Gastrocnemius medialis (tissue), 4 donors: Measurements from ENCODE around the gene TTC39C. TPM values are rescaled to one million over a fixed set of nuclear protein-coding genes. Genes with fewer than 3 reads are reported as not detected.
A peak's percentile ranks its signal among the peaks of the same experiment; 100 is the strongest.

Source experiments
- ATAC-seq, 2 donors: fragments of 150-250 bp; one replicate each; pipeline ENCODE4 v1.9.1; 2016
- DNase-seq, 2 donors: peaks; one replicate each; pipeline ENCODE4 v3.0.0-alpha.2; 2019
- H3K27ac ChIP-seq, 4 donors: fragments of 200-600 bp; sonication (generic); 1 replicate in 1 of 4; 2 replicates in 3 of 4; pipeline ENCODE4 v1.5.1; 2016 to 2018; ENCODE audit warnings: mild to moderate bottlenecking in 2 of 4, moderate library complexity in 1 of 4
- H3K27me3 ChIP-seq, 3 donors: fragments of 200-600 bp; sonication (generic) in 2 of 3; 1 replicate in 1 of 3; 2 replicates in 2 of 3; pipeline versions ENCODE4 v1.5.1 to v1.6.0; 2016 to 2019; ENCODE audit warnings: mild to moderate bottlenecking in 1 of 3, moderate library complexity in 1 of 3
- H3K36me3 ChIP-seq, 2 donors: fragments of 200-600 bp; sonication (generic) in 1 of 2; one replicate each; pipeline ENCODE4 v1.5.1; 2017 to 2018
- H3K4me1 ChIP-seq, 2 donors: fragments of 200-600 bp; sonication (generic) in 1 of 2; one replicate each; pipeline ENCODE4 v1.5.1; 2016 to 2017; ENCODE audit warnings: mild to moderate bottlenecking in 2 of 2
- H3K4me3 ChIP-seq, 4 donors: fragments of 200-600 bp; sonication (generic) in 3 of 4; 1 replicate in 1 of 4; 2 replicates in 3 of 4; pipeline ENCODE4 v1.5.1; 2016 to 2019; ENCODE audit warnings: mild to moderate bottlenecking in 2 of 4
- H3K9me3 ChIP-seq, 3 donors: fragments of 200-600 bp; sonication (generic) in 2 of 3; 1 replicate in 1 of 3; 2 replicates in 2 of 3; pipeline ENCODE4 v1.5.1; 2016 to 2019
- CTCF ChIP-seq, 5 experiments: fragments of 450-650 bp in 3 of 5; fragments of 200-600 bp in 2 of 5; sonication (generic) in 2 of 5; IDR thresholded peaks in 4 of 5; conservative IDR thresholded peaks in 1 of 5; 1 replicate in 4 of 5; 2 replicates in 1 of 5; pipeline ENCODE4 v1.5.1; 2016 to 2019; ENCODE audit warnings: antibody characterized with exemption in 5 of 5, mild to moderate bottlenecking in 3 of 5, moderate library complexity in 3 of 5
- POLR2A ChIP-seq, 2 donors: fragments of 450-650 bp; IDR thresholded peaks; one replicate each; pipeline ENCODE4 v1.6.1; 2017; ENCODE audit warnings: antibody characterized with exemption in 2 of 2, mild to moderate bottlenecking in 2 of 2, moderate library complexity in 2 of 2
- in situ Hi-C, 4 donors: fragments of 200-750 bp; cut with MboI; loops; one replicate each; pipeline versions ENCODE4 v1.15.0 to v1.8.0; 2017; ENCODE audit warnings: low sequenced_read_pairs in 4 of 4
- intact Hi-C: fragments of 100-400 bp; cut with DNase I; formaldehyde crosslinking; loops from one replicate; pipeline ENCODE4 v1.15.1; 2023; ENCODE audit warnings: low total_unique reads
- total RNA-seq, 4 donors: library from RNA; depleted of rRNA; stranded (reverse); fragments of >200 nt; gene quantifications; one replicate each; pipeline versions ENCODE4 v1.1.0 to v1.2.3, GENCODE V29; 2016

TTC39C gene
- total RNA-seq, 4 donors from 2014 or later: 0.71 to 1.8 (median 1.5) TPM

GRCh38 chr18:24118750-24119577 lies 104.4 kb downstream of the TTC39C start:
- intact Hi-C loops (loop anchor here (2.0 to 10.0 kb wide), 5 partner anchors 42 to 494 kb away; no protein-coding TSS in a partner anchor), in situ Hi-C loops (loop anchor here in 1 of 4 donors (25.0 kb wide), 1 partner anchor 482 kb away; no protein-coding TSS in a partner anchor)
- Histone ChIP-seq H3K27me3 (no peaks in the 10 kb centered on the region), H3K9me3 (no peaks in the 10 kb centered on the region), H3K4me3 (no peak overlapping the region), H3K36me3 (no peaks in the 10 kb centered on the region), H3K4me1 (no peaks in the 10 kb centered on the region), H3K27ac (no peak overlapping the region)
- ATAC-seq (peak; percentile 70 to 84), DNase-seq (peak; percentile 17 to 48)
- TF ChIP-seq CTCF (IDR thresholded peaks at IDR 0.05 in 4 of 5, conservative IDR thresholded peaks at IDR 0.05 in 1 of 5) (peak; percentile 75 to 89 (median 86)), POLR2A (IDR thresholded peaks at IDR 0.05) (no peak)

- no peak for DNase-seq
- no peak overlapping the region for H3K4me3 ChIP-seq
- no peak for TF ChIP-seq POLR2A (IDR thresholded peaks at IDR 0.05)
- TF ChIP-seq CTCF (IDR thresholded peaks at IDR 0.05 in 4 of 5, conservative IDR thresholded peaks at IDR 0.05 in 1 of 5): no peak
- ATAC-seq: no peak
- H3K36me3 ChIP-seq: no peaks in the 10 kb centered on the region
- no peaks in the 10 kb centered on the region for H3K4me1 ChIP-seq
- no peaks in the 10 kb centered on the region for H3K9me3 ChIP-seq
- no peaks in the 10 kb centered on the region for H3K27me3 ChIP-seq
- intact Hi-C loops (no loop called here), in situ Hi-C loops (loop anchor here in 2 of 4 donors (10.0 to 25.0 kb wide), 2 partner anchors 483 to 496 kb away; no protein-coding TSS in a partner anchor)
- H3K27ac ChIP-seq: no peak overlapping the region
Measured at GRCh38 chr18:24120676-24121075, 106.1 kb downstream of the TTC39C start.

GRCh38 chr18:24121625-24122024 lies 107.1 kb downstream of the TTC39C start:
- Histone ChIP-seq H3K27ac (no peak overlapping the region), H3K9me3 (no peaks in the 10 kb centered on the region), H3K4me1 (no peaks in the 10 kb centered on the region), H3K36me3 (no peaks in the 10 kb centered on the region), H3K27me3 (no peaks in the 10 kb centered on the region), H3K4me3 (no peak overlapping the region)
- no peak for TF ChIP-seq CTCF (IDR thresholded peaks at IDR 0.05 in 4 of 5, conservative IDR thresholded peaks at IDR 0.05 in 1 of 5)
- TF ChIP-seq POLR2A (IDR thresholded peaks at IDR 0.05): no peak
- intact Hi-C loops (no loop called here), in situ Hi-C loops (loop anchor here in 2 of 4 donors (10.0 to 25.0 kb wide), 2 partner anchors 484 to 497 kb away; no protein-coding TSS in a partner anchor)
- ATAC-seq (no peak), DNase-seq (no peak)

GRCh38 chr18:24126155-24126961 lies 111.8 kb downstream of the TTC39C start:
- intact Hi-C loops (no loop called here), in situ Hi-C loops (loop anchor here in 1 of 4 donors (10.0 kb wide), 1 partner anchor 502 kb away; no protein-coding TSS in a partner anchor)
- TF ChIP-seq POLR2A (IDR thresholded peaks at IDR 0.05) (no peak), CTCF (IDR thresholded peaks at IDR 0.05 in 4 of 5, conservative IDR thresholded peaks at IDR 0.05 in 1 of 5) (no peak)

More at GRCh38 chr18:24126155-24126961, 111.8 kb downstream of the TTC39C start:
- ATAC-seq (no peak), DNase-seq (no peak)
- Histone ChIP-seq H3K4me1 (no peaks in the 10 kb centered on the region), H3K9me3 (no peaks in the 10 kb centered on the region), H3K4me3 (no peak overlapping the region), H3K27me3 (no peaks in the 10 kb centered on the region), H3K36me3 (no peaks in the 10 kb centered on the region), H3K27ac (no peak overlapping the region)
